ENCODE results near the gene VIPR1. TPM values are rescaled to one million over a fixed set of nuclear protein-coding genes. Genes with fewer than 3 reads are reported as not detected.

VIPR1 gene
- total RNA-seq, 1 experiment from 2014 or later, result 0.41 TPM

- H3K27ac ChIP-seq (ENCODE audit: low read length), result peak overlapping the region; percentile 93
- intact Hi-C loops (cut with micrococcal nuclease; ENCODE audit: unreplicated experiment), result no loop called here
- ATAC-seq, result no peak
Observed at GRCh38 chr3:42582474-42583070, 80.1 kb downstream of the VIPR1 start.

More at GRCh38 chr3:42582474-42583070, 80.1 kb downstream of the VIPR1 start:
- H3K36me3 ChIP-seq (ENCODE audit: control insufficient read depth, insufficient read depth, low read length), result peaks cover 10% of the 10 kb centered on the region; the same call in 1 of the 2 replicates
- H3K9me3 ChIP-seq (ENCODE audit: control insufficient read depth, insufficient read depth, low read depth, low read length), result no peaks in the 10 kb centered on the region
- DNase-seq (ENCODE audit: low read depth, low spot score), result no peak
- ChIA-PET POLR2A (interaction anchor here (0.6 kb wide), 2 partner anchors 44 to 69 kb away, joined by 3 to 5 read pairs; no protein-coding TSS in a partner anchor), CTCF (no interaction called here)
- H3K4me1 ChIP-seq (ENCODE audit: control insufficient read depth, insufficient read depth, low read length), result peaks cover 18% of the 10 kb centered on the region
- H3K27me3 ChIP-seq (ENCODE audit: control insufficient read depth, insufficient read depth, low read length), result no peaks in the 10 kb centered on the region
- in situ Hi-C loops (cut with HindIII; ENCODE audit: low pct_unique_long_range_greater_than_20kb, low sequenced_read_pairs), result no loop called here
- BruUV-seq (replicated peaks), result no TSS peak
- H3K4me3 ChIP-seq (ENCODE audit: low read depth in 2 of 2, low read length in 2 of 2), result peak overlapping the region; percentile 85
- TF ChIP-seq REST (IDR thresholded peaks at IDR 0.05; ENCODE audit: insufficient read depth in 1 of 2, low read depth in 2 of 2, low read length in 1 of 2), result no peak
- no peak for TF ChIP-seq CTCF (IDR thresholded peaks at IDR 0.05)
- TF ChIP-seq TCF7L2 (IDR thresholded peaks at IDR 0.05; ENCODE audit: low read depth, low read length), result no peak
- no peak for TF ChIP-seq SIN3A (IDR thresholded peaks at IDR 0.05; ENCODE audit: borderline replicate concordance, insufficient read depth, low read depth, low read length)
- TF ChIP-seq POLR2AphosphoS5 (IDR thresholded peaks at IDR 0.05; ENCODE audit: low read depth, low read length), result no peak

Other genes starting within 250 kb of the VIPR1 start
- gene CCK, start 236.5 kb upstream of the VIPR1 start, total RNA-seq (2021; ENCODE audit: unreplicated experiment), result not detected
- not detected for gene LYZL4, start 92.0 kb upstream of the VIPR1 start, total RNA-seq (2021; ENCODE audit: unreplicated experiment)
- gene SEC22C, start 79.3 kb downstream of the VIPR1 start, total RNA-seq (2021; ENCODE audit: unreplicated experiment), result 45.9 TPM
- gene SS18L2, start 88.2 kb downstream of the VIPR1 start, total RNA-seq (2021; ENCODE audit: unreplicated experiment), result 27.5 TPM
- 39.0 TPM for gene NKTR, start 98.0 kb downstream of the VIPR1 start, total RNA-seq (2021; ENCODE audit: unreplicated experiment)
- gene ZBTB47, start 151.1 kb downstream of the VIPR1 start, total RNA-seq (2021; ENCODE audit: unreplicated experiment), result 3.6 TPM
- gene KLHL40, start 182.9 kb downstream of the VIPR1 start, total RNA-seq (2021; ENCODE audit: unreplicated experiment), result not detected
- gene HHATL, start 200.2 kb downstream of the VIPR1 start, total RNA-seq (2021; ENCODE audit: unreplicated experiment), result not detected

Data from Panc1 (cell line).